Heart left ventricle (tissue), 13 donors: ENCODE measurements around the gene NUDT14.

ENCODE experiments used
- POLR2A ChIP-seq, 2 donors: fragments of 450-650 bp; IDR thresholded peaks; one replicate each; pipeline ENCODE4 v1.6.1; 2017; ENCODE audit warnings: antibody characterized with exemption in 2 of 2, mild to moderate bottlenecking in 2 of 2, moderate library complexity in 2 of 2
- TF ChIP-seq, protein P1 (sequence below), 12 donors: fragments of 200-600 bp; sonication (generic) in 4 of 12; IDR thresholded peaks; one replicate each; pipeline versions ENCODE4 v1.5.0 to v1.8.0; 2018 to 2022; ENCODE audit warnings: antibody characterized with exemption in 12 of 12, mild to moderate bottlenecking in 5 of 12
- donor health status: ischemic (EF 13 %, LVEDD 7.1; RV severe dilation, severe dysfunction).
- donor health status: DM: no; HTN: yes; CAD: no.
- donor health status: DM: no; HTN: no; CAD: no.
- donor health status: ischemic (EF 25% LVEDD 6.9; RV normal size, moderate dysfunction).
- donor health status: ischemic (EF 25% LVEDD 5.7; RV mildly dilated, moderate dysfunction).
- donor health status: ischemic (EF 35%, LVEDD 5.7; RV mildly dilated, moderate dysfunction).
- donor health status: nonischemic (EF 11% LVEDD 7.7; RV severe dilation, severe dysfunction).
- donor health status: DM: yes; HTN: yes; CAD: no.
- donor health status: PGD.
- donor health status: ischemic (EF 29% LVEDD 5.4; RV normal size, mild dysfunction).
- donor health status: nonischemic (EF 23%, LVEDD 6.1; RV moderate dilation, normal function).

DNA sequence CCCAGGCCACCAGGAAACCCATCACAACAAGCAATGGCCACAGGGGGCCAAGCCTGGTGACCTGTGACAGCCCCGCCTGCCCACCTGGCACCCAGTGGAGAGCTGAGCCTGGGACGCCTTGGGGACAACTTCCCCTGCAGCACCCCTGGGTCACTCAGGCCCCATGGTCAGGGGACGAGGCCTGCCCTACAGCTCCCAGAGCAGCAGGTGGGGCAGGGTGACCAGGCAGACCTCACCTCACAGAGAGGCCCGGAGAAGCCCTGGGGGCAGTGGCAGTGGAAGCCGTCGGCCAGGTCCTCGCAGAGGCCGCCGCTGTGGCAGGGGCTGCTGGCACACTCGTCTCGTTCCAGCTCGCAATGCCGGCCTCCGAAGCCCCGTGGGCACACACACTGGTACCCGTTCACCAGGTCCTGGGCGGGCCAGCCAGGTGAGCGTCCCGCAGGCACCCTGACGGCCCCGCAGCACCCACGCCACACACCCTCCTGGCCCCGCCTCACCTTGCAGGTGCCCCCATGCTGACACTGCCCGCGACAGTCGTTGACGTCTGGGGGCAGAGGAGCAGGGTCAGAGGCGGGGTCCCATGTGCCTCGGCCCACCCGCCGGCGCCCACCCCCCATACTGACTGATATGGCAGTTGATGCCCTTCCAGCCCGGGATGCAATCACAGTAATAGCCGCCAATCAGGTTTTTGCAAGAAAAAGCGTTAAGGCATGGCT is 30.6 kb downstream of the NUDT14 start:
- TF ChIP-seq, protein P1, sequence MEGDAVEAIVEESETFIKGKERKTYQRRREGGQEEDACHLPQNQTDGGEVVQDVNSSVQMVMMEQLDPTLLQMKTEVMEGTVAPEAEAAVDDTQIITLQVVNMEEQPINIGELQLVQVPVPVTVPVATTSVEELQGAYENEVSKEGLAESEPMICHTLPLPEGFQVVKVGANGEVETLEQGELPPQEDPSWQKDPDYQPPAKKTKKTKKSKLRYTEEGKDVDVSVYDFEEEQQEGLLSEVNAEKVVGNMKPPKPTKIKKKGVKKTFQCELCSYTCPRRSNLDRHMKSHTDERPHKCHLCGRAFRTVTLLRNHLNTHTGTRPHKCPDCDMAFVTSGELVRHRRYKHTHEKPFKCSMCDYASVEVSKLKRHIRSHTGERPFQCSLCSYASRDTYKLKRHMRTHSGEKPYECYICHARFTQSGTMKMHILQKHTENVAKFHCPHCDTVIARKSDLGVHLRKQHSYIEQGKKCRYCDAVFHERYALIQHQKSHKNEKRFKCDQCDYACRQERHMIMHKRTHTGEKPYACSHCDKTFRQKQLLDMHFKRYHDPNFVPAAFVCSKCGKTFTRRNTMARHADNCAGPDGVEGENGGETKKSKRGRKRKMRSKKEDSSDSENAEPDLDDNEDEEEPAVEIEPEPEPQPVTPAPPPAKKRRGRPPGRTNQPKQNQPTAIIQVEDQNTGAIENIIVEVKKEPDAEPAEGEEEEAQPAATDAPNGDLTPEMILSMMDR (IDR thresholded peaks at IDR 0.05), result no peak
- TF ChIP-seq POLR2A (IDR thresholded peaks at IDR 0.05), result no peak
